ENCODE data around the gene KNTC1.

GRCh38 chr12:122523846-122524718 is 3.0 kb upstream of the KNTC1 start:
- no peak for TF ChIP-seq CTCF (IDR thresholded peaks at IDR 0.05; ENCODE audit: low read depth, low read length)
- TF ChIP-seq EZH2phosphoT487 (IDR thresholded peaks at IDR 0.05; ENCODE audit: low read depth), result no peak
